GM23338 (cell line): ENCODE data around the gene FAM222A.

Experiments used
- EZH2 ChIP-seq: fragments of 200-600 bp; sonication (generic); IDR thresholded peaks from one replicate; pipeline ENCODE4 v1.8.0; 2017; ENCODE audit warnings: antibody characterized with exemption, mild to moderate bottlenecking, low read depth; ENCODE audit not compliant: unreplicated experiment
- EZH2phosphoT487 ChIP-seq: fragments of 200-600 bp; sonication (generic); IDR thresholded peaks from one replicate; pipeline ENCODE4 v1.8.1; 2018; ENCODE audit warnings: antibody characterized with exemption; ENCODE audit not compliant: unreplicated experiment
- JUNB ChIP-seq: IDR thresholded peaks from one replicate; pipeline ENCODE4 v1.6.1; 2016; ENCODE audit warnings: antibody characterized with exemption; ENCODE audit not compliant: unreplicated experiment
- NANOG ChIP-seq: IDR thresholded peaks from 2 replicates; pipeline ENCODE4 v1.6.1; 2016; ENCODE audit warnings: antibody characterized with exemption, borderline replicate concordance
- POLR2AphosphoS5 ChIP-seq: IDR thresholded peaks from 2 replicates; pipeline ENCODE4 v1.6.1; 2016; ENCODE audit warnings: antibody characterized with exemption, low read depth
- TF ChIP-seq, protein P1 (sequence below), 2 experiments: fragments of 200-600 bp in 1 of 2; sonication (generic) in 1 of 2; conservative IDR thresholded peaks; 2 replicates each; pipeline versions ENCODE4 v1.5.1 to v1.6.1; 2016 to 2017; ENCODE audit warnings: antibody characterized with exemption in 2 of 2, low read depth in 2 of 2, mild to moderate bottlenecking in 2 of 2, moderate library complexity in 1 of 2
- TF ChIP-seq, protein P2 (sequence below): IDR thresholded peaks from one replicate; pipeline ENCODE4 v1.6.1; 2018; ENCODE audit warnings: antibody characterized with exemption; ENCODE audit not compliant: unreplicated experiment

DNA sequence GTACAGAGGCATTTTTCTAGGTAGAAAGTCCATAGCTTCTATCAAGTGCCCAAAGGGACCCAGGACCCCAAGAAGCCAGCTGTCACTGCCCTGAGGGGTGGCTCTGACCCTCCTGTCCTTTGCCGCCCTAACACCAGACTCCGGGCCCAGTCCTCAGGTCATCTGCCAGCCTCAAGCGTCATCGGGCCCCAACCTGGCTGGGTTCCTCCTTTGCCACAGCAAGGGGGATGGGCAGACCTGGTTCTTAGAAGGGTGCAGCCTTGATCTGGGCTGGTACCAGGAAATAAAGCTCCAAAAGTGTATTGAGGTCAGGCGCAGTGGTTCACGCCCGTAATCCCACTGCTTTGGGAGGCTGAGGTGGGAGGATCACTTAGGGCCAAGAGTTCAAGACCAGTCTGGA is 27.1 kb upstream of the FAM222A start:
- TF ChIP-seq, protein P1, sequence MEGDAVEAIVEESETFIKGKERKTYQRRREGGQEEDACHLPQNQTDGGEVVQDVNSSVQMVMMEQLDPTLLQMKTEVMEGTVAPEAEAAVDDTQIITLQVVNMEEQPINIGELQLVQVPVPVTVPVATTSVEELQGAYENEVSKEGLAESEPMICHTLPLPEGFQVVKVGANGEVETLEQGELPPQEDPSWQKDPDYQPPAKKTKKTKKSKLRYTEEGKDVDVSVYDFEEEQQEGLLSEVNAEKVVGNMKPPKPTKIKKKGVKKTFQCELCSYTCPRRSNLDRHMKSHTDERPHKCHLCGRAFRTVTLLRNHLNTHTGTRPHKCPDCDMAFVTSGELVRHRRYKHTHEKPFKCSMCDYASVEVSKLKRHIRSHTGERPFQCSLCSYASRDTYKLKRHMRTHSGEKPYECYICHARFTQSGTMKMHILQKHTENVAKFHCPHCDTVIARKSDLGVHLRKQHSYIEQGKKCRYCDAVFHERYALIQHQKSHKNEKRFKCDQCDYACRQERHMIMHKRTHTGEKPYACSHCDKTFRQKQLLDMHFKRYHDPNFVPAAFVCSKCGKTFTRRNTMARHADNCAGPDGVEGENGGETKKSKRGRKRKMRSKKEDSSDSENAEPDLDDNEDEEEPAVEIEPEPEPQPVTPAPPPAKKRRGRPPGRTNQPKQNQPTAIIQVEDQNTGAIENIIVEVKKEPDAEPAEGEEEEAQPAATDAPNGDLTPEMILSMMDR (conservative IDR thresholded peaks at IDR 0.05; ENCODE audit: low read depth in 2 of 2), result no peak
- TF ChIP-seq, protein P2, sequence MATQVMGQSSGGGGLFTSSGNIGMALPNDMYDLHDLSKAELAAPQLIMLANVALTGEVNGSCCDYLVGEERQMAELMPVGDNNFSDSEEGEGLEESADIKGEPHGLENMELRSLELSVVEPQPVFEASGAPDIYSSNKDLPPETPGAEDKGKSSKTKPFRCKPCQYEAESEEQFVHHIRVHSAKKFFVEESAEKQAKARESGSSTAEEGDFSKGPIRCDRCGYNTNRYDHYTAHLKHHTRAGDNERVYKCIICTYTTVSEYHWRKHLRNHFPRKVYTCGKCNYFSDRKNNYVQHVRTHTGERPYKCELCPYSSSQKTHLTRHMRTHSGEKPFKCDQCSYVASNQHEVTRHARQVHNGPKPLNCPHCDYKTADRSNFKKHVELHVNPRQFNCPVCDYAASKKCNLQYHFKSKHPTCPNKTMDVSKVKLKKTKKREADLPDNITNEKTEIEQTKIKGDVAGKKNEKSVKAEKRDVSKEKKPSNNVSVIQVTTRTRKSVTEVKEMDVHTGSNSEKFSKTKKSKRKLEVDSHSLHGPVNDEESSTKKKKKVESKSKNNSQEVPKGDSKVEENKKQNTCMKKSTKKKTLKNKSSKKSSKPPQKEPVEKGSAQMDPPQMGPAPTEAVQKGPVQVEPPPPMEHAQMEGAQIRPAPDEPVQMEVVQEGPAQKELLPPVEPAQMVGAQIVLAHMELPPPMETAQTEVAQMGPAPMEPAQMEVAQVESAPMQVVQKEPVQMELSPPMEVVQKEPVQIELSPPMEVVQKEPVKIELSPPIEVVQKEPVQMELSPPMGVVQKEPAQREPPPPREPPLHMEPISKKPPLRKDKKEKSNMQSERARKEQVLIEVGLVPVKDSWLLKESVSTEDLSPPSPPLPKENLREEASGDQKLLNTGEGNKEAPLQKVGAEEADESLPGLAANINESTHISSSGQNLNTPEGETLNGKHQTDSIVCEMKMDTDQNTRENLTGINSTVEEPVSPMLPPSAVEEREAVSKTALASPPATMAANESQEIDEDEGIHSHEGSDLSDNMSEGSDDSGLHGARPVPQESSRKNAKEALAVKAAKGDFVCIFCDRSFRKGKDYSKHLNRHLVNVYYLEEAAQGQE, result no peak
- no peak for TF ChIP-seq EZH2phosphoT487
- no peak for TF ChIP-seq NANOG
- TF ChIP-seq EZH2, result no peak
- TF ChIP-seq JUNB, result no peak
- TF ChIP-seq POLR2AphosphoS5, result no peak
